Activated T-cell treated with anti-CD3 and anti-CD28 coated beads, Interleukin-2, amount 50 U/mL, for 72 hours (primary cell): ENCODE results near the gene YKT6. TPM values are rescaled to one million over a fixed set of nuclear protein-coding genes. Genes with fewer than 3 reads are reported as not detected.
A peak's percentile ranks its signal among the peaks of the same experiment; 100 is the strongest.

Source experiments
- ATAC-seq, 2 donors: fragments of 150-1000 bp; cut with Tn5 transposase; replicated peaks in 1 of 2; 2 replicates each; pipeline ENCODE4 v1.10.0; 2021; ENCODE audit warnings: moderate library complexity in 2 of 2, mild to moderate bottlenecking in 1 of 2
- DNase-seq, 2 donors: peaks; one replicate each; pipeline ENCODE4 v3.0.0; 2021 to 2022; ENCODE audit warnings: mixed read lengths in 1 of 2
- H3K27ac Mint-ChIP-seq: one replicate; pipeline ENCODE4 v1.8.0; 2022; ENCODE audit warnings: mild to moderate bottlenecking, moderate library complexity, mixed read lengths
- H3K27me3 Mint-ChIP-seq: one replicate; pipeline ENCODE4 v1.8.0; 2022; ENCODE audit warnings: low read depth, mixed read lengths
- H3K36me3 Mint-ChIP-seq, 2 donors: one replicate each; pipeline ENCODE4 v1.8.0; 2022; ENCODE audit warnings: mixed read lengths in 2 of 2, mild to moderate bottlenecking in 1 of 2; ENCODE audit not compliant: insufficient read depth in 2 of 2
- H3K4me1 Mint-ChIP-seq: one replicate; pipeline ENCODE4 v1.8.0; 2022; ENCODE audit warnings: low read depth, mixed read lengths
- H3K4me3 Mint-ChIP-seq, 2 donors: one replicate each; pipeline ENCODE4 v1.8.0; 2022; ENCODE audit warnings: mild to moderate bottlenecking in 2 of 2, mixed read lengths in 2 of 2, moderate library complexity in 2 of 2
- H3K9me3 Mint-ChIP-seq, 2 donors: one replicate each; pipeline ENCODE4 v1.8.0; 2022; ENCODE audit warnings: mixed read lengths in 2 of 2
- total RNA-seq, 2 donors: library from RNA; stranded (reverse); gene quantifications; one replicate each; pipeline ENCODE4 v1.2.3, GENCODE V29; 2022

The YKT6 gene
- total RNA-seq, 2 donors from 2014 or later: 66.0 to 72.3 TPM

DNA sequence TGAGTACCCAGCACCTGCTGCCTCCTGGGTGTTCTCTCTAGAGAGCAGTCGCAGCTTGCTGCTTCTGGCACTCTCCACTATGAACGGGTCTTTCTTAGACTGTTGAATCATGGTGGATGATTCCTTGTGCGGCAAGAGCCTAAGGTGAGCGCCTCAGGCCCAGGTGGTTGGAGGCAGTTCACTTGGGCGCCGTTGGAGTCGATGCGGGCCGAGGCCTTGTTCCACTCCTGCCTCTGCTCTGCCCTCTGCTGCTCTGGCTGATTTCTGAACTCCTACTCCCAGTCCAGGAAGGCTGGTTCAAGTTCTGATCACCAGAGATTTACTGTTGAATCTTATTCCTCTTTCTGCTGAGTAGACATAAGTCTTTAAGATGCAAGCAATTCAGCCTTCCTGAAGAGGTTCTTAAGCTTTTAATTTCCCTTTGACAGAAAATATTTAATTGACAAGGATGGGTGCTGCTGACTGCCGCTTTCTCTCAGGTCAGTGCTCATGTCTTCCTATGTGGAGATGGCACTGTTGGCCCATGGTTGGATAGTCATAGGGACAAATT, 10.4 kb downstream of the YKT6 start:
- H3K36me3 Mint-ChIP-seq: peaks cover 5 to 7% of the 10 kb centered on the region in 2 donors
- no peaks in the 10 kb centered on the region for H3K9me3 Mint-ChIP-seq
- no peak for DNase-seq
- H3K4me3 Mint-ChIP-seq: no peak overlapping the region
- no peak overlapping the region for H3K27ac Mint-ChIP-seq
- no peaks in the 10 kb centered on the region for H3K27me3 Mint-ChIP-seq
- ATAC-seq: no peak
- H3K4me1 Mint-ChIP-seq: no peaks in the 10 kb centered on the region

DNA sequence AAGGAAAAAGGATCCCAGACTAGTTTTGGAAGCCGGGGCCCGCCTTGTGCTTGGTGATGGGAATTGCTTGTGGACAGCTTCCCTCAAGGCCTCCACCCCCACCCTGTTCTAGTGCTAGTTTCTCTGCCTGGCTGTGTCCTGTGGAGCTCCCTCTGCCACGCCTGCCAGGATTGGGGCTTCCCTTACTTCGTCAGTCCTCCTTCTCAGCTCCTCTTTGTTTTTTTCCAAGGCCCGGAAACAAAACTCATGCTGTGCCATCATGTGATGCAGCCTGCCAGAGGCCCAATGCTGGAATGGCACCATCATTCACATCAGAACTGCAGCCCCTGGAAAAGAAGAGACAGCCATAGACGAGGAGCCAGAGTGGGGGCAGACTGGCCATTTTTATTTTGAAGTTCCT, 11.2 kb downstream of the YKT6 start:
- ATAC-seq (no peak), DNase-seq (no peak)
- no peaks in the 10 kb centered on the region for H3K4me1 Mint-ChIP-seq
- H3K36me3 Mint-ChIP-seq: peaks cover 3 to 7% of the 10 kb centered on the region in 2 donors
- H3K9me3 Mint-ChIP-seq: no peaks in the 10 kb centered on the region
- H3K4me3 Mint-ChIP-seq: no peak overlapping the region
- H3K27me3 Mint-ChIP-seq: no peaks in the 10 kb centered on the region
- H3K27ac Mint-ChIP-seq: no peak overlapping the region

DNA sequence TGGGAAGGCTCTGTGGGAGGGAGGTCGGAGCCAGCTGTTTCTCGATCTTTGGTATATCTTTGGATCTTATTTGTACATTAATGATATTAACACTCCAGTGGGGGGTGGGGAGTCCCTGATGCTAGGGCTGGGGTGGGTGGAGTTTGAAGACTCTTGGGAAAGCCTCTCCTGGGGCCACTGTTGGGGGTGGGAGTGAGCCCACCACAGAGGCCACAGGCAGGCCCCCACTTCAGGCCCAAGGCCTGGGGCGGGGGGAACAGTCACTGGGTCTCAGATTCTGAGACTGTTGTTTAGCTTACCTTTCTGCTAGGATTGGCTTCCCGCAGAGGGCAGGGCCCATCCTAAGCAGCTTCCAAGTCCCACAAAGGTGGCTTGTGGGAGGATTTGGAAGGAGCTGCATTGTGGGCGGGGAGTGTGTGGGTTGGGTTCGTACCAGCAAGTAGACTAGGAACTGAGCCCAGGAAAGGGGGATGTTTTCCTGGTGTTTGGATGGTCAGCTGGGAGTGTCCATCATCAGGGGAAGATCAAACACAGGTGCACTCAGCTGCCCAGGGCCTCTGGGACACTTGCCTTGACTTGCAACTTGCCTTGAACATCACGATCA, 11.9 kb downstream of the YKT6 start:
- Mint-ChIP-seq H3K36me3 (peaks cover 3 to 7% of the 10 kb centered on the region in 2 donors), H3K27ac (no peak overlapping the region), H3K27me3 (no peaks in the 10 kb centered on the region), H3K4me3 (no peak overlapping the region), H3K9me3 (no peaks in the 10 kb centered on the region), H3K4me1 (no peaks in the 10 kb centered on the region)
- ATAC-seq: no peak
- DNase-seq: no peak

DNA sequence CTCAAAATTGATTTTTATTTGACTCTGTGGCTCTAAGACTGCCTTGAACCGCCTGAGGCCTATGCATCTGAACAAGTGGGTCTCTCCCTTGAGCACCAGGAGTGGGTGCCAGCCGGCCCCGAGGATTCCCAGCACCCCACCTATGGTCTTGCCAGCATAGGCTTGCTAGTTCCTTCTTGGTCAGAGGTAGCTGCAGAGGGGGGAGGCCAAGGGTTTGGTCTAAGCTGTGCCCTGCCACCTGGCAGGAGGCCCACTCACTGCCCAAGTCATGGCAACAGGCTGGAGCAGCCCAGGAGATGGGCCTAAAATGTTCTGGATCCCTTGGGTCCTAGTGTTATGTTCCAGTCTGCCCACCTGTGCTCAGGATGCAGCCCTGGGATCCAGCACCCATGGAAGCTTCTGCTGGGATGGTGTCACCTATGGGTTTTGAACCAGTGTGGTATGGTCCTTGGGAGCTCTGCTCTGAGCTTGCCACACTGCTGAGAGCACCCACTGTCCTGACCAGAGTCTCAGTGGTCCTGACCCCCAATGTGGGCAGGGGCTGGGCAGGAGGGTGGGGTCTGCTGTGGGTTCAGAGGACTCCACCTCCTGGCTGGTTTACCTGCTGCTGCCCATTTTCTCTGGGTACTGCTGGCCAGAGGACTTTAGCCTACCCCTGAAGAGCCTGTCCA, 12.6 kb downstream of the YKT6 start:
- no peak for ATAC-seq
- H3K36me3 Mint-ChIP-seq: peaks cover 3 to 7% of the 10 kb centered on the region in 2 donors
- no peaks in the 10 kb centered on the region for H3K27me3 Mint-ChIP-seq
- H3K9me3 Mint-ChIP-seq: no peaks in the 10 kb centered on the region
- DNase-seq: no peak
- no peaks in the 10 kb centered on the region for H3K4me1 Mint-ChIP-seq
- no peak overlapping the region for H3K27ac Mint-ChIP-seq
- no peak overlapping the region for H3K4me3 Mint-ChIP-seq

DNA sequence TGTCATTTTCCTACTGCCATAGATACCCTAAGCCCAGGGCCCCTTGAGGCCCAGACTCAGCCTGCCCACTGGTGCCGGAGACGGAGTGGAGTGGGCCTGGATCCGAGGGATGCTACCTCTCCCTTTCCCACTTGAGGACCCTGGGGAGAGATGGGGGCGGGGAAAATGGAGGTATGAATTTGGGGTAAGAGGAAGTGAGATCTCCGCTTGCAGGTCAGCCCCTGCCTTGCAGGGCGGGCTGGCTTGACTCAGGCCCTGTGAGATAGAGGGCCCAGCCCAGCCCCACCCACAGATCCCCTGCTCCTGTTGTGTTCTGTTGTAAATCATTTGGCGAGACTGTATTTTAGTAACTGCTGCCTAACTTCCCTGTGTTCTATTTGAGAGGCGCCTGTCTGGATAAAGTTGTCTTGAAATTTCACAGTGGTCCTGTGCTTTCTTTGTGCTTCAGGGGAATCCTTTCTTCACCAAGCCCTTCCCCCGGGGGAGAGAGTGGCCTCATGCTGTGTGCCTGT, 13.2 kb downstream of the YKT6 start:
- Mint-ChIP-seq H3K27ac (no peak overlapping the region), H3K4me3 (no peak overlapping the region), H3K27me3 (no peaks in the 10 kb centered on the region), H3K36me3 (peaks cover 3 to 5% of the 10 kb centered on the region in 2 donors), H3K9me3 (no peaks in the 10 kb centered on the region), H3K4me1 (no peaks in the 10 kb centered on the region)
- DNase-seq (no peak), ATAC-seq (no peak)

DNA sequence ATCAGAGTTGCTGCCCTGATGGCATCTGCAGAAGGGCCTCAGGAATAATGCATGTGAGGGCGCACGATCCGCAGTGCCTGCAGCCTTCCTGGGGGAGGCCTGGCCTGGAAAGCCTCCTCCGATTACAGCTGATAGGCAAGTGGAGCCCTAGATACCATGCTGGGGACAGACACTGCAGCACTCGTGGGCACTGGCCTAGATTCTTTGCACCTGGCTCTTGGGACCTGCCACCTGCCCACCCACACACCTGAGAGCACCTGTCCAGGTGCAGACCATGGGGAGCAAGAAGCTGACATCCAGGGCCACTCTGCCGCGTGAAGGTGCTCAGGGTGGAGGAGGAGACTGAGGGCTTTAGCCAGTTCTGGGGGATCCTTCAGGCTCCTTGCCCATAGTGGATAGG, 14.8 kb downstream of the YKT6 start:
- no peaks in the 10 kb centered on the region for H3K27me3 Mint-ChIP-seq
- H3K36me3 Mint-ChIP-seq: peaks cover 0 to 2% of the 10 kb centered on the region in 2 donors
- no peak for ATAC-seq
- no peaks in the 10 kb centered on the region for H3K9me3 Mint-ChIP-seq
- H3K27ac Mint-ChIP-seq: no peak overlapping the region
- DNase-seq: no peak
- no peaks in the 10 kb centered on the region for H3K4me1 Mint-ChIP-seq
- H3K4me3 Mint-ChIP-seq: no peak overlapping the region

DNA sequence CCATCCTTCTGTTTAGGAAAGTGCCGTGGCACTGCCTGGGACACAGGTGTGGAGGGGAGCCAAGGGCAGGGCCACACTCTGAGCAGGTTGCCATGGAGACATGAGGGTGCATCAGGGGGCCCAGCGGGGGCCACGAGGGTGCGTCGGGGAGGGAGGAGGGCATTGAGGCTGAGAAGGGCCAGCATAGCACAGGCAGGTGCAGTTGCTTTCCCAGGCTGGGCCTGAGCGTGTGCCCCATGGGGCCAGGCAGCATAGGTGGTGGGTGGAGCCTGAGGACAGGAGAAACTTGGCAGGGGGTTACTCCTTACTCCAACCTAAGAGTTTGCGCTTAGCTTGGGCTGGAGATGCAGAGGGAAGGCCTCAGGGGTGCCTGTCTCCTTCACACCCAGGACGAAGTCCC, 15.2 kb downstream of the YKT6 start:
- no peaks in the 10 kb centered on the region for H3K9me3 Mint-ChIP-seq
- no peak for ATAC-seq
- DNase-seq: no peak
- no peaks in the 10 kb centered on the region for H3K4me1 Mint-ChIP-seq
- H3K27ac Mint-ChIP-seq: no peak overlapping the region
- H3K27me3 Mint-ChIP-seq: no peaks in the 10 kb centered on the region
- peaks cover 0 to 2% of the 10 kb centered on the region in 2 donors for H3K36me3 Mint-ChIP-seq
- no peak overlapping the region for H3K4me3 Mint-ChIP-seq

- DNase-seq: no peak
- H3K4me3 Mint-ChIP-seq: no peak overlapping the region
- H3K4me1 Mint-ChIP-seq: no peaks in the 10 kb centered on the region
- no peak overlapping the region for H3K27ac Mint-ChIP-seq
- no peaks in the 10 kb centered on the region for H3K36me3 Mint-ChIP-seq
- no peaks in the 10 kb centered on the region for H3K9me3 Mint-ChIP-seq
- H3K27me3 Mint-ChIP-seq: no peaks in the 10 kb centered on the region
- ATAC-seq: no peak
Observed at GRCh38 chr7:44216521-44217222, 15.9 kb downstream of the YKT6 start.

DNA sequence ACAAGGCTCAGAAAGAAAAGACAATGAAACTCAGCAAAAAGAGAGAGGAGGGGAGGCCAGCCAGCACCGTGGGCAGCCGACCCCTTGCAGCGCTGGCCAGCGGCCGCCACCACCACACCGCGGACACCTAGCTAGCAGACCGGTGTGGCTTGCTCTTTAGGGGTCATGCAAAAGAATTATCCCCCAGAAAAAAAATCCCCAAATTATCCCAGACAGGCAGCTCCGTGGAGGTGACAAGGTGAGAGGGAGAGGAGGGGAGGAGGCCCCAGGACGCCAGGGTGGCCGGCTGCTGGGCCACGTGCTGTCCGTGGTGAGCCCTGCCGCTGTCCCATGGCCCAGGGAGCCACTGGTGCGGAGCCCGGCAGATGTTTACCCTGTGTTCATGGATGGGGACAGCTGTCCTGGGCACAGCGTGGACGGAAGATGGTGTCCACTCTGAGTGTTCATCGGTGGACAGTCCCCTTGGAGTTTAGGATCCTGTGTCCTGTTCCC, 16.5 kb downstream of the YKT6 start:
- DNase-seq: no peak

DNA sequence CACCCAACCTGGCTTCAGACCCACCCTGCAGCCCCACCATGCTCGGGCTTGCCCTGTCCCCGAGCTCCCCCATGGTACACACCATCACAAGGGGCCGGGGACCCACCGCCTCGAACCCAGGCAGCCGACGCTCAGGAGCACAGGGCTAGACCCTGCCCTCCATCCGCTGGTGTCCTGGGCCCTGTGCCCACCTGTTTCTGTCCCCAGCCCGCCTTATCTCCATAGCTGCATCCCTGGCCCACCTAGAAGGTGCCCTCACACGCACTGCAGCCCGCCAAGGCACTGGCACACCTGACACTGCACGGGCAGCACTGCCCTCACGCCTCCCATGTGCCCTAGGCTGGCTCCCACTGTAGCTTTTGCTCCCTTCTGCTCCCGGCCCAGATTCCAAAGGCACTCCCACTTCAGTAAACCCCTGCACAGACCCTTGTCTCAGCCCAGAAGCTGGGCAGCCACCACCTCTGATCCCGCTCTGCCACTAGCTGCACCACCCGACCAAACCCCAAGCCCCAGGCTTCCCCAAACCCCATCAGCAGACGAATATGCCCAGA, 17.1 kb downstream of the YKT6 start:
- Mint-ChIP-seq H3K4me1 (no peaks in the 10 kb centered on the region), H3K36me3 (no peaks in the 10 kb centered on the region), H3K4me3 (no peak overlapping the region), H3K27me3 (no peaks in the 10 kb centered on the region), H3K27ac (no peak overlapping the region), H3K9me3 (no peaks in the 10 kb centered on the region)
- ATAC-seq: peak; percentile 4 to 5
- DNase-seq: no peak

More for the DNA sequence above, 16.5 kb downstream of the YKT6 start:
- Mint-ChIP-seq H3K9me3 (no peaks in the 10 kb centered on the region), H3K4me1 (no peaks in the 10 kb centered on the region), H3K27me3 (no peaks in the 10 kb centered on the region), H3K36me3 (no peaks in the 10 kb centered on the region), H3K4me3 (no peak overlapping the region), H3K27ac (no peak overlapping the region)
- ATAC-seq: no peak

DNA sequence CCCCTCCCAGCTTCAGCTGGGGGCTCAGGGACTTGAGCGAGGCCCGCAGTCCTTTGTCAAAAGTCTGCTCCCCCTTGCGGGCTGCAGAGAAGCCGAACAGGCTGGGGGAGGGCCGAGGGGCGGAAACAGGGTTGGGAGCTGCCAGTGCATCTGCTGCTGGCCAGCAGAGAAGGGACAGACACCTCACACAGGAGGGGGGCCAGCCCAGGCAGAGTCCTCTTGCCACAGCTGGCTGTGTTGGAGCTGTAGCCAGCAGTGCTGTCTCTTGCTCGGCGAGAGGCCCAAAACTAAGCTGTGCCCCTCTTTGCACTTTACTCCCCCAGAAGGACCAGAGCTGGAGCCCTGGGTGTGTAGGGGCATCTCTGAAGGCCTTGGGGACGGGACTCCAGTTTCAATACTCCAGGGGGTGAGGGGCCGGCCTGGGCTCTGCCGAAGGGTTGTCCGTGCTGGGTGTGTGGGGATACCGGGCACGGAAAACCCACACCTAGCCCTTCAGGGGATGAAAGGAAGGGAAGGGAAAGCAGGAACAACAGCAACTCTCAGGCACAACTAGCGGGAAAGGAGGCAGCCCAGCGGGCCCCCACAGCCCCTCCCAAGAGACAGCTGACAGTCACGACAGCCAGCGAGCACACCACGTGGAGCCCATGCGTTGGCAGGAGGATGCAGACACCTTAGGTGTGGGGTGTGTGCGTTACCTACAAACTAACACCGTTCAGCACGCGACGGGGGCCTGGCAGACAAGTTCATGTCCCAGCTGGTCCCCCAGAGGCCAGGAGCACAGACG, 17.8 kb downstream of the YKT6 start:
- no peak for DNase-seq
- H3K27ac Mint-ChIP-seq: no peak overlapping the region
- H3K4me3 Mint-ChIP-seq: no peak overlapping the region
- no peaks in the 10 kb centered on the region for H3K9me3 Mint-ChIP-seq
- ATAC-seq: peak in 1 of 2 donors; percentile 14
- H3K27me3 Mint-ChIP-seq: no peaks in the 10 kb centered on the region
- H3K4me1 Mint-ChIP-seq: no peaks in the 10 kb centered on the region
- no peaks in the 10 kb centered on the region for H3K36me3 Mint-ChIP-seq

DNA sequence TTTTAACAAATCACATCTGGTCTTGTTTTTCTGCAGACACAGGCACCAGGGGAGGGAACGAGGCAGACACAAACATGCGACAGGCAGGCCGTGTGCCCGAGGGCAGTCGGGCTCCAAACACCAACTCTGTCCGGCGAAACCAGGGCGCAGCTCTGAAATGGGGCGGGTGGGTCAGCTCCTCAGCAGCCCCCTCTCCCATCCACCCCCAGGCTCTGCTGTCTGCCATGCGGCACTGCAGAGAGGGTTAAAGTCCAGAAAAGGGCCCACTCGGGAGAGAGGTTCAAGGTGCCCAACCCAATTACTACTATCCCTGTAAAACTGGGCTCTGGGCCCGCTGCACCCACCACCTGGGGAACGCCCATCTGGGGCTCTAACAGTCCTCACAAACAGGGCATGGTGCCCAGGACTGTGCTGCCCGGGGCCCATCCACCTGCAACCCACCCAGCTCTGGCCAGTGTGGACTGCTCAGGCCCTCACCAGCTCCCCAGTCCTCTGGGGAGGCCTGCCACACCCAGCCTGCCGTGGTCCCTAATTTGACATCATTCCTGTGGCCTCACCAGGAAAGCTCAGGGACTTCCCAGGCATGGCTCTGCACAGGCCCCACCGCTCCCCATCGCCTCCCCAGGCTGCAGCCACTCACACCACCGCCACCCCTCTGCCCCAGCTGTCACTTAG, 18.7 kb downstream of the YKT6 start:
- Mint-ChIP-seq H3K36me3 (no peaks in the 10 kb centered on the region), H3K27me3 (no peaks in the 10 kb centered on the region), H3K9me3 (no peaks in the 10 kb centered on the region), H3K27ac (no peak overlapping the region), H3K4me1 (no peaks in the 10 kb centered on the region), H3K4me3 (no peak overlapping the region)
- DNase-seq (no peak), ATAC-seq (peak in 1 of 2 donors; percentile 19)
